NCI-H446 treated with DMSO at 0.1 percent for 48 hours (cell line): Measurements from ENCODE around the gene THAP9.
"Not testable (repeated sequence)": the region's sequence is repeated elsewhere in the genome, so short reads cannot be mapped to it uniquely, and the experiment has no call there.

Source experiments
- DNase-seq: peaks from one replicate; lab custom pipeline; 2025; lab: John Stamatoyannopoulos, UW

Gene THAP9

DNA sequence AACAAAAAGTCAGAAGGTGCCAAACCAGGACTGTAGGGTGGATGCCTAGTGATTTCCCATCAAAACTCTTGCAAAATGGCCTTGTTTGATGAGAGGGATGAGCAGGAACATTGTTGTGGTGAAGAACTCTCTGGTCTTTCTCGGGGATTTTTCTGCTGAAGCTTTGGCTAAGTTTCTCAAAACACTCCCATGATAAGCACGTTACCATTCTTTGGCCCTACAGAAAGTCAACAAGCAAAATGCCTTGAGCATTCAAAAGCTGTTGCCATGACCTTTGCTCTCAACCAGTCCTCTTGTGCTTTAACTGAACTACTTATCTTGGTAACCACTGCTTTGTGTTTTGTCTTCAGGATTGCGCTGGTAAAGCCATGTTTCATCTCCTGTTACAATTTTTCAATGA is 6.6 kb upstream of the THAP9 start:
- DNase-seq: no peak

DNA sequence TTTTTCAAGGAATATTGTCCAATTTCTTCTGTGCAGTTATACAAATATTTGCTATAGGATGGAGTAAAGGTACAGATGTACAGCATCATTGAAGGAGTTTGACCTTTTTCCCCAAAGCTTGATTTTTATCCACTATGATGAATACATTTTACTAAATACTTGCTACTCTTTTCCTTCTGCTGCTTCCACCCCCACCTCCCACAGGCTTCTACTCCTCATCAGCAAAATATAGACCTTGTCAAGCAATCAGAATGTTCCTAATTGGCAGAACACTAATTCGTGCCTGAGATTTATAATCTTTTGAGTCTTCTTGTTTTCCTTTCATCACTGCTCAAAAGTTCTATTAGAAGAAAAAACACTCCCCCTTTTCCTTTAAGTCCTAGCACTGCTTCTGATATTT is 3.8 kb upstream of the THAP9 start:
- DNase-seq: no peak

DNA sequence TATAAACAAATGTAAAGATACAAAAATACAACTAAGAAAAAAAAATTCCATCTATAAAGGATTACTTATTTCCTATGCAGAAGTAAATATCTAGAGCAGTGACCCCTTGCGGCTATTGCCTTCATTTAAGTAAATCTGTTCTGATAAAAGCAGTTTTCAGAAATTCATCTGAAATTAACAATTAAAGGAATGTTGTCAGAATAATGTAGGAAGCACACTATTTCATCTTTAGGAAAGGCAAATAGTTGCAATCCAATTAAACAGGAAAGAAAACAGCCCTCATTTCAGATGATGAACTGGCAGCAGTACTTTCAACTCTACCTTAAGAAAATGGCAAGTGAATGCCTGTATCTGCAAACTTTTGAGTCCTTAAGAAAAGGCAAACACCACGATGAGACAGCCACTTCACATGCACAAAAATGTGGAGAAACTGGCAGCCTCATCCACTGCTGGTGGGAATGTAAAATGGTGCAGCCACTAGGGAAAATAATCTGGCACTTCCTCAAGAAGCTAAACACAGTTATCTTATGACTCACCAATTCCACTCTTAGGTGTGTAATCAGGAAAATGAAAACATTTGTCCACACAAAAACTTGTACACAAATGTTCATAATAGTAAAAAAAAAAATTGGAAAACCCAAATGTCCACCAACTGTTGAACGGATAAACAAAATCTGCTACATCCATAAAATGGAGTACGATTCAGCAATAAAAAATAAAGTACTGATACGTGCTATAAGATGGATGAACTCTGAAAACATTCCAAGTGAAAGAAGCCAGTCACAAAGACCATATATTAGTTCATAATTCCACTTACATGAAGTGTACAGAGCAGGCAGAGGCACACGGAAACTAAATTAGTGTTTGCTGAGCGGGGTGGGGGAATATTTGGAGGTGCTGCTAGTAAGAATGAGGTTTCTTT is 2.0 kb upstream of the THAP9 start:
- no peak for DNase-seq

- no peak for DNase-seq
Measured at GRCh38 chr4:82899374-82900065, 1.0 kb upstream of the THAP9 start.

- DNase-seq: no peak
Measured at GRCh38 chr4:82900066-82900410, 497 bp upstream of the THAP9 start.

GRCh38 chr4:82901183-82901718 is 716 bp downstream of the THAP9 start:
- DNase-seq: no peak

DNA sequence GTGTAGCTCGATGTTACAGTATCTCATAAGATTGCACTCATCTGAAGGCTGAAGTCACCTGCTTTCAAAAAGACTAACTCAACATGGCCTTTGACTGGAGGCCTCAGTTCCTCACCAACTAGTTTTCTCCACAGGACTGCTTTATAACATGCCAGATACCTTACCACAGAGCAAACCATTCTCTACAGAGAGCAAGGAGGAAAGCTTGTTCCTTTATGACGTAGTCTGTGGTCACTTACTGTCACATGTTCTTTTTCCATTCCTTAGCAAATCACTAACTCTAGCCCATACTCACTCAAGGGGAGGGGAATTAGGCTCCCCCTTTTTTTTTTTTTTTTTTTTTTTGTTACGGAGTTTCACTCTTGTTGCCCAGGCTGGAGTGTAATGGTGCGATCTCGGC is 3.2 kb downstream of the THAP9 start:
- DNase-seq: no peak

DNA sequence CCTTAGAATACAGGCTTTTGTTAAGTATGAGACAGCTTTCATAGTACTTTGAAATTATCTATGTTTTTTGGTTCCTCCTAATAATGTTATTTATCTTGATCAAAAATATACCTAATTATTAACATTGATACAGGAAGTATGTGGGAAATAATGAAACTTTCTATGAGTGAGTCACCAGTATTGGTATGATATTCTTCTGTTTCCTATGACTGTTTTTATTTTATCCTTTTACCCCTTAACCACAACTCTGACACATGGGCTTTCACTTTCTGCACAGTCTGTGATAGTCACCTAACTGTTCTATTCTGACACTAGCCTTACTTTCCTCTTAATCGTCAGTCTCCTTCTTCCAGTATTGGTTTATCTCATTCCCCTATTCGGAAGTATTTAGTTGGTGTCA is 4.7 kb downstream of the THAP9 start:
- DNase-seq: no peak

DNA sequence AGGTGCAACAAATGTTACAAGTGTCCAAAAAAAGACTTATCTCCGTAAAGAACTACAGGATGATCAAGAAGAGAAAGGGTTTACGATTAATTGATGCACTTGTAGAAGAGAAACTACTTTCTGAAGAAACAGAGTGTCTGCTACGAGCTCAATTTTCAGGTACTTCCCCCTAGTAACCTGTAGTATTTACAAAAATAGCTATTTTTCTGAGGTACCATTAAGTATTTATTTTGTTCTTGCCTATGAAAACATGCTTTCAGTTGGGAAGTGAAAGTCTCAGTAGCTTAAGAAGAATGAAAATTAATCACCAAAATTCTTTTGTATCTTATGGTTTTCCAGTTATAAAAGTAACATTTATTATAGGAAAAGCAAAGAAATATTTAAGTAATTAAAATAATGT is 5.9 kb downstream of the THAP9 start:
- no peak for DNase-seq

DNA sequence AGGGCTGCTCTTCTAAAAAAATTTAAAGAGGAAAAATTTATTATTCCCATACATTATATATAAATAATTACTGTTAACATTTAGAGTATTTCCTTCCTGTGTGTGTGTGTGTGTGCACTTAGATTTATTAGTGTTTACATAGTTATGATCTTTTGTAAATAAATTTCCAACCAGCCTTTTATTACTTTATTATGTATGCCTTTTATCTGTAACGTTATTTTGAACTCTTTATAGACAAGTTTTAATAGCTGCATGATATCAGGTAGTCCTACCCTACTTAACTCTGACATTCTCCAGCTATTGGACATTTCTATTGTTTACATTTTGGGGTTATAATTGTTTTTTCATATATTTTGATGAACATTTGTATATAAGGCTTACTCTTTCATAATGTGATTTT is 8.8 kb downstream of the THAP9 start:
- no peak for DNase-seq

GRCh38 chr4:82913305-82913704 is 12.8 kb downstream of the THAP9 start:
- no peak for DNase-seq

DNA sequence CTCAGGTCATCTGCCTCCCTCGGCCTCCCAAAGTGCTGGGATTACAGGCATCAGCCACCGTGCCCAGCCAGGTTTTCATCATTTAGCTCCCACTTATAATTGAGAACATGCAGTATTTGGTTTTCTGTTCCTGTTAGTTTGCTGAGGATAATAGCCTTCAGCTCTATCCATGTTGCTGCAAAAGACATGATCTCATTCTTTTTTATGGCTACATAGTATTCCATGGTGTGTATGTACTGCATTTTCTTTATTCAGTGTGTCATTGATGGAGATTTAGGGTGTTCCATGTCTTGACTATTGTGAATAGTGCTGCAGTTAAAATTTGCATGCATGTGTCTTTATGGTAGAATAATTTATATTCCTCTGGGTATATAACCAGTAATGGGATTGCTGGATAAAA is 13.4 kb downstream of the THAP9 start:
- not testable (repeated sequence) for DNase-seq

GRCh38 chr4:82918091-82918490 is 17.6 kb downstream of the THAP9 start:
- DNase-seq: no peak

GRCh38 chr4:82919386-82919785 is 18.9 kb downstream of the THAP9 start:
- no peak for DNase-seq

GRCh38 chr4:82921795-82922194 is 21.3 kb downstream of the THAP9 start:
- no peak for DNase-seq

- DNase-seq: no peak
Measured at GRCh38 chr4:82930848-82931755, 30.6 kb downstream of the THAP9 start.

DNA sequence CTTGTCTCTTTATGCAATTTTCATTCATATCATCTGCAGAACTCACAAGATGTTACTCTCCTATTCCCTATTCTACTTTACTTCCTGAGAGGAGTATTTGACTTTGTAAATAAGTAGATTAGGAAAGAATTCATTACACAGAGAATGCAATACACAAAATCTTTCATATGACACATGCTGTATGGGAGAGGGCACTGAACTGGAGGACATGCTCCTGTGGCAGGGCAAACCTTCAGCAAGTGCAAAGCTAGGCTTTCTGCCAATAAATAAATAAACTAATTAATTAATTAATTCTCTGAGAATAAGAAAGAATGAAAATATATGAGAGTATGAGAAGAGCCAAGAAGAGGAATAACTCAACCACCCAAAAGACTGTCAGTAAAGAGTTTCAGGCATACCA is 33.9 kb downstream of the THAP9 start:
- DNase-seq: no peak

DNA sequence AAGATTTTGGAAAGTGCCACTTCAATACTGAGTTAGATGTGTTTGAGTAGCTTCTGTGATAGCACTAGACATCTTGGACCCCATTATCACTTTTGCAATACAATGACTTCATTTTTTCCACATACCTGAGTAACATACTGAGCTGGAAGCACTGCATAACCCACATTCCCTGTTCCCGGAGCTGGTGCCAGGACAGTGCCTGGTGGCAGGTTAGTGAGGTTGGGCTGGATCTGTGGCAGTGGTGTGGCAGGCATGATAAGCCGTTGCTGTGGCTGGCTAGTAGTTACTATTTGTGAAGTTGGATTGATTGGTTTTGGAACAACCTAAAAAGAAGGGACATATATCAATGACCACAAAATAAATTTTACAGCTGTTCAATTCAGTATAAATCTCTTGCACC is 38.9 kb downstream of the THAP9 start:
- no peak for DNase-seq

DNA sequence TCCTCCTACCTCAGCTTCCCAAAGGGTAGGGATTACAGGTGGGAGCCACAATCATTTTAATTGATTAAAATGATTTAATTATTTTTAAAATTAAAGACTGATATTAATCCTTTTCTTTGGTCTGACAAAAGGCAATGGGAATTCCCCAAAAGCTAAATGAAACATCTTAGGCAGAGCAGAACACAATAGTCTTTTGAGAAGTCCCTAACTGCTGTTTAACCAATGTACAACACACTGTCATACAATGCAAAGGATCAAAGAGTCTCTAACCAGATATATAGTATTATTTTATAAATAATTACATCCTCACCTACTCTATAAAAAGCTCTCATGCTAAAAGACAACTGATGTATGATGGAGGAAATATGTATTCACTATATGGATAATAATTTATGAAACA is 47.0 kb downstream of the THAP9 start:
- no peak for DNase-seq

GRCh38 chr4:82948647-82949204 is 48.2 kb downstream of the THAP9 start:
- DNase-seq: no peak

GRCh38 chr4:82951196-82951595 is 50.7 kb downstream of the THAP9 start:
- DNase-seq: no peak

GRCh38 chr4:82954212-82954611 is 53.7 kb downstream of the THAP9 start:
- DNase-seq: no peak
